B cell (primary cell): ENCODE data around the gene TARBP2.

Source experiments
- EZH2 ChIP-seq: IDR thresholded peaks from 2 replicates; pipeline ENCODE4 v1.6.1; 2012; ENCODE audit warnings: borderline replicate concordance, low read depth, mild to moderate bottlenecking, moderate library complexity, low read length; ENCODE audit not compliant: insufficient read depth, poor library complexity, severe bottlenecking
- TF ChIP-seq, protein P1 (sequence below): fragments of 200-600 bp; IDR thresholded peaks from one replicate; pipeline ENCODE4 v1.8.0; 2022; ENCODE audit warnings: antibody characterized with exemption, mild to moderate bottlenecking

DNA sequence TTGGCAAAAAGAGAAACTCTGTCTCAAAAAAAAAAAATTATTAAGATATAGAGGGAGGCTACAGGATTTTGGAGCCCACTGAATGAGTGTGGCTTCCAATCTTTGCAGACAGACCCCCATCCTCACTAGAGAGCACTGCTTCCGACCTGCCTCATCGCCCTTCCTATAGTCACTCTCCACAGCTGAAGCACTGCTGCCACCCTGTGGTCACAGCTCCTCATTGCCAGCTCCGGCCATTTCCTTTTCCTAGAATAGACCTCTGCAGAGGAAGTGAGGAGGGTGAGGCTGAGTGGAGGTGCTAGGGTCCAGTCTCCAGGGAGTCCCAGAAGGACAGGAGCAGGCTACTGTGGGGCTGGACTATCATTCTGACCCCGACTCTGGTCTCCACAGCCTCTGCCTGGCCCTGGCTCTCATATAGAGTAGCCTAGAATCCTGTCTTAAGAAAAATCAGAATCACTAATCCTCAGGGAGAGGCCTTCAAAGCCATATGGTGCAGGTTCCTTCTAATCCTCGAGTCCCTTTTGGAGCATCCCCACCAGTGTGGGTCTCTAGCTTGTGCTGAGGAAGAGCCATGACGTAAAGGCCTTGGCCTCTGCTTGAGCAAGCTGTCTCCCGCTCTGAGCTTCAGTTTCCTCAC lies 7.6 kb downstream of the TARBP2 start:
- TF ChIP-seq EZH2 = no peak
- TF ChIP-seq, protein P1, sequence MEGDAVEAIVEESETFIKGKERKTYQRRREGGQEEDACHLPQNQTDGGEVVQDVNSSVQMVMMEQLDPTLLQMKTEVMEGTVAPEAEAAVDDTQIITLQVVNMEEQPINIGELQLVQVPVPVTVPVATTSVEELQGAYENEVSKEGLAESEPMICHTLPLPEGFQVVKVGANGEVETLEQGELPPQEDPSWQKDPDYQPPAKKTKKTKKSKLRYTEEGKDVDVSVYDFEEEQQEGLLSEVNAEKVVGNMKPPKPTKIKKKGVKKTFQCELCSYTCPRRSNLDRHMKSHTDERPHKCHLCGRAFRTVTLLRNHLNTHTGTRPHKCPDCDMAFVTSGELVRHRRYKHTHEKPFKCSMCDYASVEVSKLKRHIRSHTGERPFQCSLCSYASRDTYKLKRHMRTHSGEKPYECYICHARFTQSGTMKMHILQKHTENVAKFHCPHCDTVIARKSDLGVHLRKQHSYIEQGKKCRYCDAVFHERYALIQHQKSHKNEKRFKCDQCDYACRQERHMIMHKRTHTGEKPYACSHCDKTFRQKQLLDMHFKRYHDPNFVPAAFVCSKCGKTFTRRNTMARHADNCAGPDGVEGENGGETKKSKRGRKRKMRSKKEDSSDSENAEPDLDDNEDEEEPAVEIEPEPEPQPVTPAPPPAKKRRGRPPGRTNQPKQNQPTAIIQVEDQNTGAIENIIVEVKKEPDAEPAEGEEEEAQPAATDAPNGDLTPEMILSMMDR = peak; percentile 95
